ENCODE results near the gene ITPA.

Gene ITPA

GRCh38 chr20:3258429-3258828 lies 49.1 kb downstream of the ITPA start:
- no peaks in the 10 kb centered on the region for H3K9me3 ChIP-seq
- H3K27me3 ChIP-seq, result no peaks in the 10 kb centered on the region
- no peak overlapping the region for H3K27ac ChIP-seq
- H3K36me3 ChIP-seq, result peaks cover 62 to 100% (median 80%) of the 10 kb centered on the region in 3 donors
- no peak for TF ChIP-seq CTCF (IDR thresholded peaks at IDR 0.05)
- H3K4me3 ChIP-seq, result no peak overlapping the region
- intact Hi-C loops (cut with DNase I; ENCODE audit: low total_unique reads), result no loop called here
- no peaks in the 10 kb centered on the region for H3K4me1 ChIP-seq
- no peak for DNase-seq

GRCh38 chr20:3262566-3262965 lies 53.3 kb downstream of the ITPA start:
- Histone ChIP-seq H3K27me3 (no peaks in the 10 kb centered on the region), H3K36me3 (peaks cover 65 to 91% (median 89%) of the 10 kb centered on the region in 3 donors), H3K4me3 (no peak overlapping the region), H3K9me3 (no peaks in the 10 kb centered on the region), H3K4me1 (no peaks in the 10 kb centered on the region), H3K27ac (no peak overlapping the region)
- no peak for DNase-seq
- intact Hi-C loops (cut with DNase I; ENCODE audit: low total_unique reads), result no loop called here
- no peak for TF ChIP-seq CTCF (IDR thresholded peaks at IDR 0.05)

DNA sequence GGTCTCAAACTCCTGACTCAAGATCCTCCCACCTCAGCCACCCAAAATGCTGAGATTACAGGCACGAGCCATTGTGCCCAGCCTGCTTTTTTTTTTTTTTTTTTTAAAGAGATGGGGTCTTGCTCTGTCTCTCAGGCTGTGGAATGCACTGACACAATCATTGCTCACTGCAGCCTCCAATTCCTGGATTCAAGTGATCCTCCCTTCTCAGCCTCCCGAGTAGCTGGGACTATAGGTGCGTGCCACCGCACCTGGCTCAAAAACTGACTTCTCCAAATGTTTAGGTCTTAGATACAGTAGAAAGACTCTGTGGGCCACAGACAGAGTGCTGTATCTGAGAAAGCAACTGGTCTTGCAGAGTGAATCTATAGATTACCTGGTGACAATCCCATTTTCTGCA lies 60.8 kb downstream of the ITPA start:
- no peaks in the 10 kb centered on the region for H3K9me3 ChIP-seq
- DNase-seq, result no peak
- H3K27me3 ChIP-seq, result no peaks in the 10 kb centered on the region
- H3K4me3 ChIP-seq, result no peak overlapping the region
- intact Hi-C loops (cut with DNase I; ENCODE audit: low total_unique reads), result no loop called here
- TF ChIP-seq CTCF (IDR thresholded peaks at IDR 0.05), result no peak
- H3K36me3 ChIP-seq, result peaks cover 75 to 87% (median 78%) of the 10 kb centered on the region in 3 donors
- H3K27ac ChIP-seq, result no peak overlapping the region
- H3K4me1 ChIP-seq, result no peaks in the 10 kb centered on the region

DNA sequence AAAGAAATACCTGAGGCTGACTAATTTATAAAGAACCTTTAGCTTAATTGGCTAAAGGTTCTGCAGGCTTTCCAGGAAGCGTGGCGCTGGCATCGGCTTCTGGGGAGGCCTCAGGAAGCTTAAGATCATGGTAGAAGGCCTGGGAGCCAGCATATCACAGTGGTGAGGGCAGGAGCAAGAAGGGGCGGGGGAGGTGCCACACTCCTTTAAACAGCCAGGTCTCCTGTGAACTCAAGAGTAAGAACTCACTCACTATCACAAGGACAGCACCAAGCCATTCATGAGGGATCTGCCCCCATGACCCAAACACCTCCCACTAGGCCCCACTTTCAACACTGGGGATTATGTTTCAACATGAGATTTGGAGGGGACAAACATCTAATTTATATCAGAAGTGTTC lies 64.1 kb downstream of the ITPA start:
- Histone ChIP-seq H3K27me3 (no peaks in the 10 kb centered on the region), H3K36me3 (peaks cover 75 to 93% (median 76%) of the 10 kb centered on the region in 3 donors), H3K4me1 (no peaks in the 10 kb centered on the region), H3K4me3 (no peak overlapping the region), H3K9me3 (no peaks in the 10 kb centered on the region), H3K27ac (no peak overlapping the region)
- no peak for TF ChIP-seq CTCF (IDR thresholded peaks at IDR 0.05)
- intact Hi-C loops (cut with DNase I; ENCODE audit: low total_unique reads), result no loop called here
- no peak for DNase-seq
